ENCODE data around the gene LYST.
"Not testable (repeated sequence)": the region's sequence is repeated elsewhere in the genome, so short reads cannot be mapped to it uniquely, and the experiment has no call there.

LYST gene

GRCh38 chr1:235855811-235856429 lies 10.8 kb downstream of the LYST start:
- no peak for DNase-seq

GRCh38 chr1:235854347-235854746 lies 12.4 kb downstream of the LYST start:
- DNase-seq: no peak

- DNase-seq: no peak
Measured at GRCh38 chr1:235853653-235854052, 13.1 kb downstream of the LYST start.

GRCh38 chr1:235852887-235853286 lies 13.8 kb downstream of the LYST start:
- DNase-seq: no peak

GRCh38 chr1:235851939-235852338 lies 14.8 kb downstream of the LYST start:
- no peak for DNase-seq

GRCh38 chr1:235848251-235848650 lies 18.5 kb downstream of the LYST start:
- not testable (repeated sequence) for DNase-seq

- not testable (repeated sequence) for DNase-seq
Measured at GRCh38 chr1:235845656-235846107, 21.0 kb downstream of the LYST start.

GRCh38 chr1:235844776-235845175 lies 21.9 kb downstream of the LYST start:
- no peak for DNase-seq

GRCh38 chr1:235843461-235843961 lies 23.2 kb downstream of the LYST start:
- peak in 1 of 2 experiments; percentile 58 for DNase-seq

GRCh38 chr1:235841938-235842545 lies 24.7 kb downstream of the LYST start:
- no peak for DNase-seq

- DNase-seq: no peak
Measured at GRCh38 chr1:235838021-235838420, 28.7 kb downstream of the LYST start.

- peak in 1 of 2 experiments; percentile 3 for DNase-seq
Measured at GRCh38 chr1:235835226-235835625, 31.5 kb downstream of the LYST start.

GRCh38 chr1:235834620-235835019 lies 32.1 kb downstream of the LYST start:
- no peak for DNase-seq

- DNase-seq: no peak
Measured at GRCh38 chr1:235832011-235832410, 34.7 kb downstream of the LYST start.

GRCh38 chr1:235831148-235831547 lies 35.6 kb downstream of the LYST start:
- DNase-seq: peak in 1 of 2 experiments; percentile 19

- no peak for DNase-seq
Measured at GRCh38 chr1:235826102-235826854, 40.4 kb downstream of the LYST start.

- DNase-seq: no peak
Measured at GRCh38 chr1:235825229-235825628, 41.5 kb downstream of the LYST start.

- DNase-seq: no peak
Measured at GRCh38 chr1:235823684-235824083, 43.0 kb downstream of the LYST start.

GRCh38 chr1:235822685-235823084 lies 44.0 kb downstream of the LYST start:
- DNase-seq: no peak

GRCh38 chr1:235821361-235821981 lies 45.2 kb downstream of the LYST start:
- DNase-seq: no peak

- no peak for DNase-seq
Measured at GRCh38 chr1:235820061-235820460, 46.6 kb downstream of the LYST start.

GRCh38 chr1:235818632-235819136 lies 48.0 kb downstream of the LYST start:
- no peak for DNase-seq

GRCh38 chr1:235817101-235817728 lies 49.5 kb downstream of the LYST start:
- no peak for DNase-seq

Measured in NCI-H446 (cell line).